ENCODE results near the gene AP1S2.
"Not testable (repeated sequence)": the region's sequence is repeated elsewhere in the genome, so short reads cannot be mapped to it uniquely, and the experiment has no call there.

DNA sequence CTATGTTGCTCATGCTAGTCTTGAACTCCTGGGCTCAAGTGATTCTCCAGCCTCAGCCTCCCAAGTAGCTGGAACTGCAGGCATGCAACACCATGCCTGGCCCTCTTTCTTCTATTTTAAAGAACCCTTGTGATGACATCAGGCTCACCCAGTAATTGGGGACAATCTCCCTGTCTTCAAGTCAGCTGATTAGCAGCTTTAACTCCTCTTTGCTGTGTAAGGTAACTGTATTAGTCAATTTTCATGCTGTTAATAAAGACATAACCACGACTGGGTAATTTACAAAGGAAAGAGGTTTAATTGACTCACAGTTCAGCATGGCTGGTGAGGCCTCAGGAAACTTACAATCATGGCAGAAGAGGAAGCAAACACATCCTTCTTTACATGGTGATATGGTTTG, 23.3 kb upstream of the AP1S2 start:
- TF ChIP-seq, protein P1, sequence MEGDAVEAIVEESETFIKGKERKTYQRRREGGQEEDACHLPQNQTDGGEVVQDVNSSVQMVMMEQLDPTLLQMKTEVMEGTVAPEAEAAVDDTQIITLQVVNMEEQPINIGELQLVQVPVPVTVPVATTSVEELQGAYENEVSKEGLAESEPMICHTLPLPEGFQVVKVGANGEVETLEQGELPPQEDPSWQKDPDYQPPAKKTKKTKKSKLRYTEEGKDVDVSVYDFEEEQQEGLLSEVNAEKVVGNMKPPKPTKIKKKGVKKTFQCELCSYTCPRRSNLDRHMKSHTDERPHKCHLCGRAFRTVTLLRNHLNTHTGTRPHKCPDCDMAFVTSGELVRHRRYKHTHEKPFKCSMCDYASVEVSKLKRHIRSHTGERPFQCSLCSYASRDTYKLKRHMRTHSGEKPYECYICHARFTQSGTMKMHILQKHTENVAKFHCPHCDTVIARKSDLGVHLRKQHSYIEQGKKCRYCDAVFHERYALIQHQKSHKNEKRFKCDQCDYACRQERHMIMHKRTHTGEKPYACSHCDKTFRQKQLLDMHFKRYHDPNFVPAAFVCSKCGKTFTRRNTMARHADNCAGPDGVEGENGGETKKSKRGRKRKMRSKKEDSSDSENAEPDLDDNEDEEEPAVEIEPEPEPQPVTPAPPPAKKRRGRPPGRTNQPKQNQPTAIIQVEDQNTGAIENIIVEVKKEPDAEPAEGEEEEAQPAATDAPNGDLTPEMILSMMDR (IDR thresholded peaks at IDR 0.05; ENCODE audit: low read depth, low read length, poor library complexity, severe bottlenecking): not testable (repeated sequence)
- not testable (repeated sequence) for TF ChIP-seq EZH2phosphoT487 (IDR thresholded peaks at IDR 0.05; ENCODE audit: borderline replicate concordance, low read length)
